Measurements from ENCODE around the gene PHLPP1. TPM values are rescaled to one million over a fixed set of nuclear protein-coding genes. Genes with fewer than 3 reads are reported as not detected.

PHLPP1 gene
- total RNA-seq, 2 experiments from 2014 or later = 6.8 to 7.1 TPM

GRCh38 chr18:62828852-62829251, 113.5 kb downstream of the PHLPP1 start:
- Mint-ChIP-seq H3K9me3 (no peaks in the 10 kb centered on the region), H3K4me1 (ENCODE audit: low read depth) (no peaks in the 10 kb centered on the region), H3K27me3 (no peaks in the 10 kb centered on the region), H3K36me3 (ENCODE audit: low read depth) (no peaks in the 10 kb centered on the region), H3K27ac (no peak overlapping the region), H3K4me3 (no peak overlapping the region)
- Histone ChIP-seq H3K36me3 (ENCODE audit: insufficient read depth, low read length) (no peaks in the 10 kb centered on the region), H3K4me3 (ENCODE audit: low read length) (no peak overlapping the region), H3K27ac (ENCODE audit: low read depth in 1 of 2, low read length in 2 of 2) (no peak overlapping the region), H3K27me3 (ENCODE audit: control insufficient read depth in 1 of 2, insufficient read depth in 2 of 2, low read length in 2 of 2) (no peaks in the 10 kb centered on the region), H3K4me1 (ENCODE audit: insufficient read depth, low read length) (no peaks in the 10 kb centered on the region), H3K9me3 (ENCODE audit: control insufficient read depth in 1 of 2, insufficient read depth in 1 of 2, low read length in 2 of 2) (no peaks in the 10 kb centered on the region)
- ChIA-PET POLR2A (no interaction called here), CTCF (no interaction called here)
- ATAC-seq (ENCODE audit: poor library complexity) = no peak
- TF ChIP-seq CTCF (IDR thresholded peaks at IDR 0.05) = no peak
- intact Hi-C loops (cut with DNase I, micrococcal nuclease) = no loop called here
- DNase-seq = no peak

- Histone ChIP-seq H3K27me3 (ENCODE audit: control insufficient read depth in 1 of 2, insufficient read depth in 2 of 2, low read length in 2 of 2) (no peaks in the 10 kb centered on the region), H3K4me3 (ENCODE audit: low read length) (no peak overlapping the region), H3K36me3 (ENCODE audit: insufficient read depth, low read length) (no peaks in the 10 kb centered on the region), H3K9me3 (ENCODE audit: control insufficient read depth in 1 of 2, insufficient read depth in 1 of 2, low read length in 2 of 2) (no peaks in the 10 kb centered on the region), H3K4me1 (ENCODE audit: insufficient read depth, low read length) (no peaks in the 10 kb centered on the region), H3K27ac (ENCODE audit: low read depth in 1 of 2, low read length in 2 of 2) (no peak overlapping the region)
- intact Hi-C loops (cut with DNase I, micrococcal nuclease) = no loop called here
- ChIA-PET POLR2A (no interaction called here), CTCF (no interaction called here)
- Mint-ChIP-seq H3K4me3 (no peak overlapping the region), H3K27me3 (no peaks in the 10 kb centered on the region), H3K27ac (no peak overlapping the region), H3K4me1 (ENCODE audit: low read depth) (no peaks in the 10 kb centered on the region), H3K9me3 (no peaks in the 10 kb centered on the region), H3K36me3 (ENCODE audit: low read depth) (no peaks in the 10 kb centered on the region)
- no peak for TF ChIP-seq CTCF (IDR thresholded peaks at IDR 0.05)
- DNase-seq (no peak), ATAC-seq (ENCODE audit: poor library complexity) (no peak)
Measured at GRCh38 chr18:62829936-62830335, 114.6 kb downstream of the PHLPP1 start.

GRCh38 chr18:62832282-62832681, 116.9 kb downstream of the PHLPP1 start:
- Histone ChIP-seq H3K27me3 (ENCODE audit: control insufficient read depth in 1 of 2, insufficient read depth in 2 of 2, low read length in 2 of 2) (no peaks in the 10 kb centered on the region), H3K4me3 (ENCODE audit: low read length) (no peak overlapping the region), H3K36me3 (ENCODE audit: insufficient read depth, low read length) (no peaks in the 10 kb centered on the region), H3K27ac (ENCODE audit: low read depth in 1 of 2, low read length in 2 of 2) (no peak overlapping the region), H3K9me3 (ENCODE audit: control insufficient read depth in 1 of 2, insufficient read depth in 1 of 2, low read length in 2 of 2) (no peaks in the 10 kb centered on the region), H3K4me1 (ENCODE audit: insufficient read depth, low read length) (no peaks in the 10 kb centered on the region)
- ATAC-seq (ENCODE audit: poor library complexity) = no peak
- Mint-ChIP-seq H3K4me3 (no peak overlapping the region), H3K4me1 (ENCODE audit: low read depth) (no peaks in the 10 kb centered on the region), H3K36me3 (ENCODE audit: low read depth) (no peaks in the 10 kb centered on the region), H3K27me3 (no peaks in the 10 kb centered on the region), H3K9me3 (no peaks in the 10 kb centered on the region), H3K27ac (no peak overlapping the region)
- intact Hi-C loops (cut with DNase I, micrococcal nuclease) = no loop called here
- DNase-seq = no peak
- ChIA-PET POLR2A (no interaction called here), CTCF (no interaction called here)
- TF ChIP-seq CTCF (IDR thresholded peaks at IDR 0.05) = no peak
